ENCODE data around the gene GP9.

GP9 gene

DNA sequence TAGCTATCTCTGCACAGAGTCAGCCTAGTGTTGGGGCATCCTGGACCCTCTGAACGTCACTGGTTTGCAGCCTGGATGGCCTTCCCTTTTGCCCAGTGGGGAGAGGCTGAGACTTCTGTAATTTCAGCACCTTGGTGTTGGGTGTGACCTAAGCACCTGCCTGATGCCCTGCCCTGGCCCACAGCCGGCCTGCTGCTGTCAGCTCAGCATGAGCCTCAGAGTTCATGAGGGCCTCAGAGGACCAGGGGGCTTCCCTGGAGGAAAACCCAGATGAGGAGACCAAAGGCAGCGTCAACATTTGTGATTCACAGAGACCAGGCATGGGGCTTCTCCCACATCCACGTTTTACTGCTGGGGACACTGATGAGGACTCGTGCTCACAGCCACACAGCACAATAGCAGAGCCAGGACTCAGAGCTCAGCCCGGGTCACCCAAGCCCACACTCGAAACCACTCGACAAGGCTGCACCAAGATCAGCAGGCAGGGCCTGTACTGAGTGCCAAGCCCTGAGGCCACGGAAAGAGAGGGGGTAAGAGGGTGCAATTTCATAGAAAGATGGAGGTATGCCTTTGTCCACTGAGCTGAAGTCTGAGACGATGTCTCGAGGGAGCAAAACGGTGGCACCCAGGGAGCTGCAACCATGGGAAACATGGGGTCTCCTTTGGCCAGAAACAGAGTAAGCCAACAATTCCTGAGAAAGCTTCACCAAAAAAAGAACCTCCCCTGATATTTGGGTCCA is 9.9 kb upstream of the GP9 start:
- ChIA-PET POLR2A (no interaction called here), CTCF (interaction anchor here (1.2 to 7.6 kb wide), 8 partner anchors 11 to 195 kb away, joined by 3 to 216 read pairs (median 40); partner anchors contain the start of genes COPG1, GP9 and RAB43)
- H3K4me3 ChIP-seq (ENCODE audit: low read depth, low read length), result no peak overlapping the region
- DNase-seq (ENCODE audit: low read depth, low spot score), result no peak
- TF ChIP-seq, protein P1, sequence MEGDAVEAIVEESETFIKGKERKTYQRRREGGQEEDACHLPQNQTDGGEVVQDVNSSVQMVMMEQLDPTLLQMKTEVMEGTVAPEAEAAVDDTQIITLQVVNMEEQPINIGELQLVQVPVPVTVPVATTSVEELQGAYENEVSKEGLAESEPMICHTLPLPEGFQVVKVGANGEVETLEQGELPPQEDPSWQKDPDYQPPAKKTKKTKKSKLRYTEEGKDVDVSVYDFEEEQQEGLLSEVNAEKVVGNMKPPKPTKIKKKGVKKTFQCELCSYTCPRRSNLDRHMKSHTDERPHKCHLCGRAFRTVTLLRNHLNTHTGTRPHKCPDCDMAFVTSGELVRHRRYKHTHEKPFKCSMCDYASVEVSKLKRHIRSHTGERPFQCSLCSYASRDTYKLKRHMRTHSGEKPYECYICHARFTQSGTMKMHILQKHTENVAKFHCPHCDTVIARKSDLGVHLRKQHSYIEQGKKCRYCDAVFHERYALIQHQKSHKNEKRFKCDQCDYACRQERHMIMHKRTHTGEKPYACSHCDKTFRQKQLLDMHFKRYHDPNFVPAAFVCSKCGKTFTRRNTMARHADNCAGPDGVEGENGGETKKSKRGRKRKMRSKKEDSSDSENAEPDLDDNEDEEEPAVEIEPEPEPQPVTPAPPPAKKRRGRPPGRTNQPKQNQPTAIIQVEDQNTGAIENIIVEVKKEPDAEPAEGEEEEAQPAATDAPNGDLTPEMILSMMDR (IDR thresholded peaks at IDR 0.05; ENCODE audit: insufficient read depth, low read length, missing control alignments), result no peak

DNA sequence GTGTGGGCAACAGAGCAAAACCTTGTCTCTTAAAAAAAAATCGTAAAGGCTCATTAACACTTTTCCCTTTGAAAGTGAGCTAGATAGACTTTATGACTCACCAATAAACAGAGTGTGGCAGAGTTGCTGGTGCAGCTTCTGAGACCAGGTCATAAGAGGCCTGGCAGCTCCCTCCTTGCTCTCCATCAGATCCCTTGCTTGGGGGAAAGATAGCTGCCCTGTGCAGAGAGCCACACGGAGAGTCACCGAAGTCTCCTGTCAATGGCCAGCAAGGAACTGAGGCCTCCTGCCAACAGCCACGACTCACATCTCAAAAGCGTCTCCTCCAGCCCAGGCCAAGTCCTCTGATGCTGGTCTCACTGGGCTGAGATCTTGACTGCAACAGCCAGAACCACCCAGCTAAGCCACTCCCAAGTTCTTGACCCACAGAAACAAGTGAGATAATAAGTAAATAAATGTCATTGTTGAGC is 8.7 kb upstream of the GP9 start:
- TF ChIP-seq, protein P1 (IDR thresholded peaks at IDR 0.05; ENCODE audit: insufficient read depth, low read length, missing control alignments), result no peak
- CTCF ChIA-PET, result interaction anchor here (1.2 to 7.6 kb wide), 17 partner anchors 10 to 265 kb away, joined by 3 to 216 read pairs (median 18); partner anchors contain the start of genes COPG1, GP9 and RAB43
- POLR2A ChIA-PET, result interaction anchor here (0.6 to 0.7 kb wide), 2 partner anchors 70 to 314 kb away, joined by 3 to 4 read pairs; no protein-coding TSS in a partner anchor
- no peak for DNase-seq (ENCODE audit: low read depth, low spot score)
- H3K4me3 ChIP-seq (ENCODE audit: low read depth, low read length), result no peak overlapping the region

DNA sequence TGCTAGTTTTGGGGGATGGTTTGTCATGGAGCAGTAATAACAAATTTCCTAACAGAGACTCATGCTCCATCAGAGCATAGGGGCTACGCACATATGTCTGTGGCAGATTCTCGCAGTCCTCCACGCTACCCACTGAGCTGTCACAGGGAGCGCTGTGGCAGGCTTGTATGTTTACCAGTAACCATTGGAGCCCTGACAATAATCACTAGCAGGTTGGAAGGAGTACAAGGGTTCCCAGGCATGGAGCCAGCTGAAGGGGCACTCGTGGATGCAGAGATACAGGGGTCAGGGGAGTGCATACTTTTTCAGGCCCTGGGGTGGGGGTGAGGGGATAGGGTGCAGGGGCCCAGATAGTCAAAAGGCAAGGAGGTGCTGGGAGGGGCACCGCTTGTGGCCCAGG is 7.9 kb upstream of the GP9 start:
- H3K4me3 ChIP-seq (ENCODE audit: low read depth, low read length), result no peak overlapping the region
- DNase-seq (ENCODE audit: low read depth, low spot score), result no peak
- CTCF ChIA-PET, result interaction anchor here (0.8 to 7.6 kb wide), 37 partner anchors 9 to 297 kb away, joined by 3 to 216 read pairs (median 6); partner anchors contain the start of genes COPG1, GP9 and RAB43
- POLR2A ChIA-PET, result interaction anchor here (0.7 kb wide), 1 partner anchor 69 kb away, joined by 3 read pairs; no protein-coding TSS in a partner anchor
- TF ChIP-seq, protein P1 (IDR thresholded peaks at IDR 0.05; ENCODE audit: insufficient read depth, low read length, missing control alignments), result no peak

DNA sequence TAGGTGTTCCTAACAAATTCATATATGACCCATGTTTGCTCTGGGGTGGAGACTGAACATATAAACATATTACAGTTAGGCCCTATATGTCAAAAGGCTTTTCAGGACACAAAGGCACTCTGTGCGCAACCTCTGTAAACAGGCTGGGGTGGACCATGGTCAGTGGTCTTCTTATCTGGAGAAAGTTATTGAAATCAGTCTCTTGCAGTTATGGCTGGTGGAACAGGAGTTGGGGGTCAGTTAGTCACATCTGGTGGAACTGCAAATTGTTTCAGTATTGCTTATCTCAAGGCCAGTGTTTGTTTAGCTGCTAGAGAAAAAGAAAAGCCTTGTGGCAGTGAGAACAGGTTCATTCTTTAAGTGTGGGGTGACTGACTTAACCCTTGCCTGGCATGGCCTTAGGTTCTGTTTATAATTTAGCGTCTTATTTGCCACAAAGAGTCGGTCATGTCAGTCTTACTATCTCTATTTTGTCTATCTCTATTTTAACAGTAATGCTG is 5.9 kb upstream of the GP9 start:
- no peak for DNase-seq (ENCODE audit: low read depth, low spot score)
- ChIA-PET CTCF (interaction anchor here (1.1 to 7.6 kb wide), 10 partner anchors 8 to 191 kb away, joined by 3 to 216 read pairs (median 10); partner anchors contain the start of genes COPG1 and RAB43), POLR2A (no interaction called here)
- TF ChIP-seq, protein P1 (IDR thresholded peaks at IDR 0.05; ENCODE audit: insufficient read depth, low read length, missing control alignments), result no peak
- no peak overlapping the region for H3K4me3 ChIP-seq (ENCODE audit: low read depth, low read length)

DNA sequence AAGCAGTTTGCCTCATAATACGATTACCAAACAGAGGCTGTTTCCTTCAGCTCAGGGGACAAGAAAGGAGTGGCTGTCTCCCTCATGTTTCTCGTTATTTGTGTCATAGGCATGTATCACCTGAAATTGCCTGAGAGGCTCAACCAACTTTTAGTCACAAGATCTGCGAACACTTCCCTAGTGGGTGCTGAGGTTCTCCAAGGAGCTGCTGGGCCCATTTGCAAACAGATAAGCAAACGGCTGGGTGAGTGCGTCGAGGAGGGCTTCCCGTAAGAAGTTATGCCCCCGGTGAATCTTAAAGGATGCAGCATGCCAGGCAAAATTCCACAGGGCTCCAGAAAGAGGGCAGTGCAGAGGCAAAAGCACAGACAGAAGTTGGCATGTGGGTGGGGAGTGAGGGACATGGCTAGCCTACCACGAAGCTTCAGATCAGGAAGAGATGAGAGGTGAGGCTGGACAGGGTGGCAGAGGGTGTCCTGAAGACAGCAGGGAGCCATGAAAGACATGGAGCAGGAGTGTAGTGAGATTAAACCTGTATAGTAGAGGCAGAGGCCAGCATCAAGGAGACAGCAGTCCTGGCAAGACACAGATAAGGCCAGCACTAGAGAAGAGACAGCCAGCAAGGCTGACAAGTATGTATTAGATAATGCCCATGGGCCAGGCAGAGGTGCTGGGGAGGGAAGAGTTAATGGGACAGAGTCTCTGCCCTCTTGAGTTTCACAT is 4.0 kb upstream of the GP9 start:
- ChIA-PET CTCF (interaction anchor here (1.2 to 6.7 kb wide), 3 partner anchors 12 to 188 kb away, joined by 4 to 112 read pairs (median 5); no protein-coding TSS in a partner anchor), POLR2A (no interaction called here)
- TF ChIP-seq, protein P1 (IDR thresholded peaks at IDR 0.05; ENCODE audit: insufficient read depth, low read length, missing control alignments), result no peak
- H3K4me3 ChIP-seq (ENCODE audit: low read depth, low read length), result no peak overlapping the region
- no peak for DNase-seq (ENCODE audit: low read depth, low spot score)

Data from AG04449 (cell line).